ENCODE measurements around the gene CDKN2B-AS1.

CDKN2B-AS1 gene

GRCh38 chr9:22088053-22088716, 93.6 kb downstream of the CDKN2B-AS1 start:
- no peak for DNase-seq (ENCODE audit: low read depth)

- no peak for DNase-seq (ENCODE audit: low read depth)
These were observed 94.1 kb downstream of the CDKN2B-AS1 start for GRCh38 chr9:22088717-22089061.

- no peak for DNase-seq (ENCODE audit: low read depth)
These were observed 103.1 kb downstream of the CDKN2B-AS1 start for GRCh38 chr9:22097707-22098106.

GRCh38 chr9:22098643-22099332, 104.2 kb downstream of the CDKN2B-AS1 start:
- DNase-seq (ENCODE audit: low read depth), result no peak

GRCh38 chr9:22100626-22101025, 106.0 kb downstream of the CDKN2B-AS1 start:
- DNase-seq (ENCODE audit: low read depth), result no peak

- DNase-seq (ENCODE audit: low read depth), result no peak
These were observed 107.8 kb downstream of the CDKN2B-AS1 start for GRCh38 chr9:22102146-22103053.

GRCh38 chr9:22103685-22104575, 109.3 kb downstream of the CDKN2B-AS1 start:
- no peak for DNase-seq (ENCODE audit: low read depth)

GRCh38 chr9:22105005-22105722, 110.6 kb downstream of the CDKN2B-AS1 start:
- DNase-seq (ENCODE audit: low read depth), result no peak

GRCh38 chr9:22107202-22108045, 112.8 kb downstream of the CDKN2B-AS1 start:
- no peak for DNase-seq (ENCODE audit: low read depth)

GRCh38 chr9:22108581-22109370, 114.2 kb downstream of the CDKN2B-AS1 start:
- no peak for DNase-seq (ENCODE audit: low read depth)

- no peak for DNase-seq (ENCODE audit: low read depth)
These were observed 116.8 kb downstream of the CDKN2B-AS1 start for GRCh38 chr9:22111176-22111953.

GRCh38 chr9:22111954-22112247, 117.3 kb downstream of the CDKN2B-AS1 start:
- no peak for DNase-seq (ENCODE audit: low read depth)

- DNase-seq (ENCODE audit: low read depth), result no peak
These were observed 118.6 kb downstream of the CDKN2B-AS1 start for GRCh38 chr9:22112870-22113821.

- no peak for DNase-seq (ENCODE audit: low read depth)
These were observed 120.4 kb downstream of the CDKN2B-AS1 start for GRCh38 chr9:22114956-22115355.

- DNase-seq (ENCODE audit: low read depth), result no peak
These were observed 122.2 kb downstream of the CDKN2B-AS1 start for GRCh38 chr9:22116758-22117157.

- no peak for DNase-seq (ENCODE audit: low read depth)
These were observed 123.2 kb downstream of the CDKN2B-AS1 start for GRCh38 chr9:22117511-22118384.
